ENCODE measurements around the gene VEGFD.

GRCh38 chrX:15399962-15400391, 15.8 kb upstream of the VEGFD start:
- no peak for TF ChIP-seq POLR2AphosphoS5 (IDR thresholded peaks at IDR 0.05)
- no peak for TF ChIP-seq POLR2A (IDR thresholded peaks at IDR 0.05)

All from spleen (tissue), 3 donors.